ENCODE measurements around the gene RNPEP.

The RNPEP gene

GRCh38 chr1:202036595-202037387 lies 54.3 kb downstream of the RNPEP start:
- Histone ChIP-seq H2AK5ac (ENCODE audit: low read depth, low read length) (no peak overlapping the region), H3K4ac (ENCODE audit: low read length) (no peak overlapping the region), H3K9me3 (replicated peaks in 1 of 2; ENCODE audit: control insufficient read depth in 2 of 2, insufficient read depth in 1 of 2, low read depth in 1 of 2, low read length in 2 of 2) (no peaks in the 10 kb centered on the region), H3K27me3 (ENCODE audit: control insufficient read depth in 3 of 3, insufficient read depth in 3 of 3, low read depth in 1 of 3, low read length in 3 of 3) (peaks cover 0 to 7% (median 0%) of the 10 kb centered on the region in 3 experiments), H3K23ac (ENCODE audit: low read depth, low read length, poor library complexity) (no peak overlapping the region), H3K9ac (ENCODE audit: low read depth, low read length, poor library complexity) (no peak overlapping the region), H3K27ac (replicated peaks; ENCODE audit: low read length) (no peak overlapping the region), H2AFZ (ENCODE audit: low read length) (no peak overlapping the region), H3K4me1 (ENCODE audit: control insufficient read depth in 2 of 2, insufficient read depth in 1 of 2, low read depth in 1 of 2, low read length in 2 of 2) (peaks cover 0 to 8% of the 10 kb centered on the region in 2 donors), H3K4me3 (ENCODE audit: low read length in 2 of 2) (no peak overlapping the region), H3K4me2 (ENCODE audit: insufficient read depth, low read length, poor library complexity, severe bottlenecking) (no peak overlapping the region), H2BK12ac (ENCODE audit: low read length) (no peak overlapping the region), H3K14ac (ENCODE audit: low read length) (no peak overlapping the region), H3K18ac (ENCODE audit: low read length) (no peak overlapping the region), H2BK5ac (ENCODE audit: low read length) (no peak overlapping the region), H2BK15ac (ENCODE audit: low read length) (no peak overlapping the region), H4K91ac (ENCODE audit: low read depth, low read length, poor library complexity) (no peak overlapping the region), H2BK120ac (ENCODE audit: low read depth, low read length) (no peak overlapping the region), H3K36me3 (replicated peaks in 1 of 2; ENCODE audit: control insufficient read depth in 2 of 2, insufficient read depth in 2 of 2, low read length in 2 of 2) (no peaks in the 10 kb centered on the region), H3K79me1 (ENCODE audit: low read depth, low read length) (no peaks in the 10 kb centered on the region), H4K8ac (ENCODE audit: low read depth, low read length) (no peak overlapping the region)
- no CpG with 5 or more reads among the region's 9 CpGs for WGBS, 2 donors (ENCODE audit: extremely low coverage in 2 of 2, insufficient read length in 2 of 2, insufficient replicate concordance in 1 of 2)
- DNase-seq (ENCODE audit: low spot score) = no peak

GRCh38 chr1:202037706-202038296 lies 55.4 kb downstream of the RNPEP start:
- Histone ChIP-seq H3K4me2 (ENCODE audit: insufficient read depth, low read length, poor library complexity, severe bottlenecking) (no peak overlapping the region), H2BK12ac (ENCODE audit: low read length) (no peak overlapping the region), H3K14ac (ENCODE audit: low read length) (no peak overlapping the region), H3K27me3 (ENCODE audit: control insufficient read depth in 3 of 3, insufficient read depth in 3 of 3, low read depth in 1 of 3, low read length in 3 of 3) (peaks cover 0 to 4% (median 0%) of the 10 kb centered on the region in 3 experiments), H4K8ac (ENCODE audit: low read depth, low read length) (no peak overlapping the region), H3K9me3 (replicated peaks in 1 of 2; ENCODE audit: control insufficient read depth in 2 of 2, insufficient read depth in 1 of 2, low read depth in 1 of 2, low read length in 2 of 2) (no peaks in the 10 kb centered on the region), H3K18ac (ENCODE audit: low read length) (no peak overlapping the region), H3K36me3 (replicated peaks in 1 of 2; ENCODE audit: control insufficient read depth in 2 of 2, insufficient read depth in 2 of 2, low read length in 2 of 2) (no peaks in the 10 kb centered on the region), H3K4me1 (ENCODE audit: control insufficient read depth in 2 of 2, insufficient read depth in 1 of 2, low read depth in 1 of 2, low read length in 2 of 2) (peaks cover 0 to 8% of the 10 kb centered on the region in 2 donors), H2AFZ (ENCODE audit: low read length) (no peak overlapping the region), H3K23ac (ENCODE audit: low read depth, low read length, poor library complexity) (no peak overlapping the region), H4K91ac (ENCODE audit: low read depth, low read length, poor library complexity) (no peak overlapping the region), H3K4me3 (ENCODE audit: low read length in 2 of 2) (no peak overlapping the region), H3K79me1 (ENCODE audit: low read depth, low read length) (no peaks in the 10 kb centered on the region), H3K27ac (replicated peaks; ENCODE audit: low read length) (no peak overlapping the region), H3K4ac (ENCODE audit: low read length) (no peak overlapping the region), H2AK5ac (ENCODE audit: low read depth, low read length) (no peak overlapping the region), H3K9ac (ENCODE audit: low read depth, low read length, poor library complexity) (no peak overlapping the region), H2BK15ac (ENCODE audit: low read length) (no peak overlapping the region), H2BK5ac (ENCODE audit: low read length) (no peak overlapping the region), H2BK120ac (ENCODE audit: low read depth, low read length) (no peak overlapping the region)
- WGBS, 2 donors (ENCODE audit: extremely low coverage in 2 of 2, insufficient read length in 2 of 2, insufficient replicate concordance in 1 of 2) = no CpG with 5 or more reads among the region's 4 CpGs
- DNase-seq (ENCODE audit: low spot score) = no peak

GRCh38 chr1:202038688-202039346 lies 56.4 kb downstream of the RNPEP start:
- no peak overlapping the region for H2BK15ac ChIP-seq (ENCODE audit: low read length)
- no peak overlapping the region for H3K4me2 ChIP-seq (ENCODE audit: insufficient read depth, low read length, poor library complexity, severe bottlenecking)
- H3K9me3 ChIP-seq (replicated peaks in 1 of 2; ENCODE audit: control insufficient read depth in 2 of 2, insufficient read depth in 1 of 2, low read depth in 1 of 2, low read length in 2 of 2) = no peaks in the 10 kb centered on the region
- H3K36me3 ChIP-seq (replicated peaks in 1 of 2; ENCODE audit: control insufficient read depth in 2 of 2, insufficient read depth in 2 of 2, low read length in 2 of 2) = no peaks in the 10 kb centered on the region
- H3K23ac ChIP-seq (ENCODE audit: low read depth, low read length, poor library complexity) = no peak overlapping the region
- WGBS, 2 donors (ENCODE audit: extremely low coverage in 2 of 2, insufficient read length in 2 of 2, insufficient replicate concordance in 1 of 2) = no CpG with 5 or more reads among the region's 2 CpGs
- no peak overlapping the region for H4K8ac ChIP-seq (ENCODE audit: low read depth, low read length)
- H3K4me1 ChIP-seq (ENCODE audit: control insufficient read depth in 2 of 2, insufficient read depth in 1 of 2, low read depth in 1 of 2, low read length in 2 of 2) = peaks cover 0 to 8% of the 10 kb centered on the region in 2 donors
- H2BK120ac ChIP-seq (ENCODE audit: low read depth, low read length) = no peak overlapping the region
- no peak overlapping the region for H2BK5ac ChIP-seq (ENCODE audit: low read length)
- no peak overlapping the region for H2AK5ac ChIP-seq (ENCODE audit: low read depth, low read length)
- no peaks in the 10 kb centered on the region for H3K79me1 ChIP-seq (ENCODE audit: low read depth, low read length)
- no peak for DNase-seq (ENCODE audit: low spot score)
- no peak overlapping the region for H3K14ac ChIP-seq (ENCODE audit: low read length)
- H3K27ac ChIP-seq (replicated peaks; ENCODE audit: low read length) = no peak overlapping the region
- no peak overlapping the region for H4K91ac ChIP-seq (ENCODE audit: low read depth, low read length, poor library complexity)
- peaks cover 0 to 4% (median 0%) of the 10 kb centered on the region in 3 experiments for H3K27me3 ChIP-seq (ENCODE audit: control insufficient read depth in 3 of 3, insufficient read depth in 3 of 3, low read depth in 1 of 3, low read length in 3 of 3)
- no peak overlapping the region for H3K4ac ChIP-seq (ENCODE audit: low read length)
- no peak overlapping the region for H2BK12ac ChIP-seq (ENCODE audit: low read length)
- H3K18ac ChIP-seq (ENCODE audit: low read length) = no peak overlapping the region
- H3K9ac ChIP-seq (ENCODE audit: low read depth, low read length, poor library complexity) = no peak overlapping the region
- H2AFZ ChIP-seq (ENCODE audit: low read length) = no peak overlapping the region
- no peak overlapping the region for H3K4me3 ChIP-seq (ENCODE audit: low read length in 2 of 2)

- no peak overlapping the region for H2BK12ac ChIP-seq (ENCODE audit: low read length)
- no peak for DNase-seq (ENCODE audit: low spot score)
- H3K4ac ChIP-seq (ENCODE audit: low read length) = no peak overlapping the region
- no peaks in the 10 kb centered on the region for H3K79me1 ChIP-seq (ENCODE audit: low read depth, low read length)
- no peak overlapping the region for H4K91ac ChIP-seq (ENCODE audit: low read depth, low read length, poor library complexity)
- H3K14ac ChIP-seq (ENCODE audit: low read length) = no peak overlapping the region
- H2BK120ac ChIP-seq (ENCODE audit: low read depth, low read length) = peak overlapping the region; percentile 19
- H4K8ac ChIP-seq (ENCODE audit: low read depth, low read length) = no peak overlapping the region
- peaks cover 0 to 18% (median 0%) of the 10 kb centered on the region in 3 experiments for H3K27me3 ChIP-seq (ENCODE audit: control insufficient read depth in 3 of 3, insufficient read depth in 3 of 3, low read depth in 1 of 3, low read length in 3 of 3)
- peak overlapping the region in 1 of 2 donors; percentile 53 for H3K4me3 ChIP-seq (ENCODE audit: low read length in 2 of 2)
- H2AFZ ChIP-seq (ENCODE audit: low read length) = no peak overlapping the region
- H3K4me1 ChIP-seq (ENCODE audit: control insufficient read depth in 2 of 2, insufficient read depth in 1 of 2, low read depth in 1 of 2, low read length in 2 of 2) = no peaks in the 10 kb centered on the region
- no peak overlapping the region for H3K9ac ChIP-seq (ENCODE audit: low read depth, low read length, poor library complexity)
- H3K9me3 ChIP-seq (replicated peaks in 1 of 2; ENCODE audit: control insufficient read depth in 2 of 2, insufficient read depth in 1 of 2, low read depth in 1 of 2, low read length in 2 of 2) = no peaks in the 10 kb centered on the region
- WGBS, 2 donors (ENCODE audit: extremely low coverage in 2 of 2, insufficient read length in 2 of 2, insufficient replicate concordance in 1 of 2) = no CpG with 5 or more reads among the region's 2 CpGs
- H3K18ac ChIP-seq (ENCODE audit: low read length) = no peak overlapping the region
- H2BK15ac ChIP-seq (ENCODE audit: low read length) = no peak overlapping the region
- peak overlapping the region; percentile 32 for H2AK5ac ChIP-seq (ENCODE audit: low read depth, low read length)
- no peaks in the 10 kb centered on the region for H3K36me3 ChIP-seq (replicated peaks in 1 of 2; ENCODE audit: control insufficient read depth in 2 of 2, insufficient read depth in 2 of 2, low read length in 2 of 2)
- no peak overlapping the region for H3K4me2 ChIP-seq (ENCODE audit: insufficient read depth, low read length, poor library complexity, severe bottlenecking)
- H3K27ac ChIP-seq (replicated peaks; ENCODE audit: low read length) = no peak overlapping the region
- no peak overlapping the region for H2BK5ac ChIP-seq (ENCODE audit: low read length)
- H3K23ac ChIP-seq (ENCODE audit: low read depth, low read length, poor library complexity) = no peak overlapping the region
These were observed 63.3 kb downstream of the RNPEP start for GRCh38 chr1:202045705-202046104.

All from neuronal stem cell (in vitro differentiated cells).